ENCODE measurements around the gene VEGFC. TPM values are rescaled to one million over a fixed set of nuclear protein-coding genes. Genes with fewer than 3 reads are reported as not detected.

Gene VEGFC
- polyA plus RNA-seq, 1 of the 3 experiments (the other 2 are of a cell fraction): 81.9 TPM

DNA sequence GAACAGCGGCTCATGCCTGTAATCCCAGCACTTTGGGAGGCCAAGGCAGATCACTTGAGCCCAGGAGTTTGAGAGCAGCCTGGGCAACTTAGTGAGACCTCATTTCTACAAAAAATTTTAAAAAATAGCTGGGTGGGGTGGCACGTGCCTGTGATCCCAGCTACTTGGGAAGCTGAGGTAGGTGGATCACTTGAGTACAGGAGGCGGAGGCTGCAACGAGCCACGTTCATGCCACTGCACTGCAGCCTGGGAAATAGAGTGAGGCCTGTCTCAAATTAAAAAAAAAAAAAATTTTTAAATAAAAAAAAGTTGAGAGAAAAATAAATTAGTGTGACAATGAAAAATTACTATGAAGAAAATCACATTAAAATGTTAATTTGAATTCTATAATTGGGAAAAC is 10.5 kb downstream of the VEGFC start:
- Histone ChIP-seq H3K79me2 (ENCODE audit: insufficient read depth) (peaks cover 100% of the 10 kb centered on the region), H3K4me2 (peak overlapping the region; percentile 64), H3K36me3 (replicated peaks in 1 of 2; ENCODE audit: control insufficient read depth in 1 of 2, insufficient read depth in 2 of 2, low read length in 1 of 2) (peaks cover 0 to 43% of the 10 kb centered on the region in 2 experiments), H2AFZ (ENCODE audit: low read depth) (no peak overlapping the region), H4K20me1 (ENCODE audit: insufficient read depth) (peaks cover 82% of the 10 kb centered on the region), H3K27ac (ENCODE audit: low read depth in 2 of 2, low read length in 1 of 2) (peak overlapping the region; percentile 66 to 92; a peak in 3 of 4 replicates), H3K9me2 (no peaks in the 10 kb centered on the region), H3K4me3 (ENCODE audit: low read depth in 2 of 2, low read length in 1 of 2) (no peak overlapping the region; a peak in 1 of 4 replicates), H3K4me1 (ENCODE audit: control insufficient read depth in 1 of 2, insufficient read depth in 2 of 2, low read depth in 1 of 2, low read length in 1 of 2) (peaks cover 0 to 30% of the 10 kb centered on the region in 2 experiments; a peak in 3 of 4 replicates), H3K9ac (peak overlapping the region; percentile 34; the same call in 1 of the 2 replicates), H3K27me3 (ENCODE audit: insufficient read depth) (no peaks in the 10 kb centered on the region), H3F3A (replicated peaks; ENCODE audit: insufficient read depth) (peaks cover 82% of the 10 kb centered on the region), H3K9me3 (no peaks in the 10 kb centered on the region)
- TF ChIP-seq CHD2 (IDR thresholded peaks at IDR 0.05; ENCODE audit: low read length, partially characterized antibody): no peak
- WGBS (ENCODE audit: low lambda C conversion rate): 54% methylated on average over 5 of the region's 5 CpGs
- no peak for DNase-seq
- CTCF ChIA-PET: no interaction called here
- POLR2A ChIA-PET: no interaction called here

DNA sequence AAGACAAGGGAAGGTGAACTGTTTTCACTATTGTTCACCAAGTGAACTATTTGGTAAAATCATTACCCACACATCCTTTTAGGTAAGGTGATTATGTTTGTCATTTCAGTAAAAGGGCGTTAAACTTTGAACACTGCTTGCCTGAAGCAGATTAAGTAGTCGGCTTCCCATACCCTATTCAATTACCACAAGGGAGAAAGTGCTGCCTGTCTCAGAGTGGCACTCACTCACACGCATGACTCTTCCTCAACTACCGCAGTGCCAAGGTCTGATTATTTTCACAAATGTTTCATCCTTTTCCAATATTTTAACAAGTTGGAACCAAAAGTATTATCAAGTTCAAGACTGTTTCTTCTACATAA is 11.0 kb downstream of the VEGFC start:
- 23% methylated on average over 4 of the region's 4 CpGs for WGBS (ENCODE audit: low lambda C conversion rate)
- H3F3A ChIP-seq (replicated peaks; ENCODE audit: insufficient read depth): peaks cover 80% of the 10 kb centered on the region
- peaks cover 100% of the 10 kb centered on the region for H3K79me2 ChIP-seq (ENCODE audit: insufficient read depth)
- CTCF ChIA-PET: no interaction called here
- H3K4me3 ChIP-seq (ENCODE audit: low read depth in 2 of 2, low read length in 1 of 2): peak overlapping the region in 1 of 2 experiments; percentile 25; a peak in 3 of 4 replicates
- peak overlapping the region; percentile 34 for H3K9ac ChIP-seq
- no peaks in the 10 kb centered on the region for H3K27me3 ChIP-seq (ENCODE audit: insufficient read depth)
- POLR2A ChIA-PET: no interaction called here
- DNase-seq: no peak
- no peak overlapping the region for H2AFZ ChIP-seq (ENCODE audit: low read depth)
- TF ChIP-seq, protein P1, sequence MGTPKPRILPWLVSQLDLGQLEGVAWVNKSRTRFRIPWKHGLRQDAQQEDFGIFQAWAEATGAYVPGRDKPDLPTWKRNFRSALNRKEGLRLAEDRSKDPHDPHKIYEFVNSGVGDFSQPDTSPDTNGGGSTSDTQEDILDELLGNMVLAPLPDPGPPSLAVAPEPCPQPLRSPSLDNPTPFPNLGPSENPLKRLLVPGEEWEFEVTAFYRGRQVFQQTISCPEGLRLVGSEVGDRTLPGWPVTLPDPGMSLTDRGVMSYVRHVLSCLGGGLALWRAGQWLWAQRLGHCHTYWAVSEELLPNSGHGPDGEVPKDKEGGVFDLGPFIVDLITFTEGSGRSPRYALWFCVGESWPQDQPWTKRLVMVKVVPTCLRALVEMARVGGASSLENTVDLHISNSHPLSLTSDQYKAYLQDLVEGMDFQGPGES (IDR thresholded peaks at IDR 0.05; ENCODE audit: low read depth, low read length): no peak
- TF ChIP-seq FOXM1 (IDR thresholded peaks at IDR 0.05; ENCODE audit: low read depth) (no peak), RXRA (IDR thresholded peaks at IDR 0.05; ENCODE audit: borderline replicate concordance, low read depth) (no peak), MXI1 (IDR thresholded peaks at IDR 0.05; ENCODE audit: low read depth, low read length) (no peak), EP300 (IDR thresholded peaks at IDR 0.05; ENCODE audit: borderline replicate concordance in 1 of 2, low read depth in 1 of 2, low read length in 1 of 2) (no peak), RFX5 (IDR thresholded peaks at IDR 0.05; ENCODE audit: low read length) (no peak), FOSL2 (IDR thresholded peaks at IDR 0.05; ENCODE audit: borderline replicate concordance, low read depth) (no peak), TEAD4 (IDR thresholded peaks at IDR 0.05; ENCODE audit: borderline replicate concordance, insufficient read depth) (no peak), NFIC (IDR thresholded peaks at IDR 0.05; ENCODE audit: borderline replicate concordance) (no peak), TCF12 (IDR thresholded peaks at IDR 0.05) (no peak), MEF2A (IDR thresholded peaks at IDR 0.05; ENCODE audit: borderline replicate concordance, low read depth) (no peak), CHD2 (IDR thresholded peaks at IDR 0.05; ENCODE audit: low read length, partially characterized antibody) (no peak), TAF1 (IDR thresholded peaks at IDR 0.05; ENCODE audit: borderline replicate concordance, low read depth, low read length) (no peak), RCOR1 (IDR thresholded peaks at IDR 0.05; ENCODE audit: low read length) (no peak), ELF1 (IDR thresholded peaks at IDR 0.05) (no peak)
- TF ChIP-seq, protein P2, sequence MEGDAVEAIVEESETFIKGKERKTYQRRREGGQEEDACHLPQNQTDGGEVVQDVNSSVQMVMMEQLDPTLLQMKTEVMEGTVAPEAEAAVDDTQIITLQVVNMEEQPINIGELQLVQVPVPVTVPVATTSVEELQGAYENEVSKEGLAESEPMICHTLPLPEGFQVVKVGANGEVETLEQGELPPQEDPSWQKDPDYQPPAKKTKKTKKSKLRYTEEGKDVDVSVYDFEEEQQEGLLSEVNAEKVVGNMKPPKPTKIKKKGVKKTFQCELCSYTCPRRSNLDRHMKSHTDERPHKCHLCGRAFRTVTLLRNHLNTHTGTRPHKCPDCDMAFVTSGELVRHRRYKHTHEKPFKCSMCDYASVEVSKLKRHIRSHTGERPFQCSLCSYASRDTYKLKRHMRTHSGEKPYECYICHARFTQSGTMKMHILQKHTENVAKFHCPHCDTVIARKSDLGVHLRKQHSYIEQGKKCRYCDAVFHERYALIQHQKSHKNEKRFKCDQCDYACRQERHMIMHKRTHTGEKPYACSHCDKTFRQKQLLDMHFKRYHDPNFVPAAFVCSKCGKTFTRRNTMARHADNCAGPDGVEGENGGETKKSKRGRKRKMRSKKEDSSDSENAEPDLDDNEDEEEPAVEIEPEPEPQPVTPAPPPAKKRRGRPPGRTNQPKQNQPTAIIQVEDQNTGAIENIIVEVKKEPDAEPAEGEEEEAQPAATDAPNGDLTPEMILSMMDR (IDR thresholded peaks at IDR 0.05): no peak
- TF ChIP-seq, protein P3, sequence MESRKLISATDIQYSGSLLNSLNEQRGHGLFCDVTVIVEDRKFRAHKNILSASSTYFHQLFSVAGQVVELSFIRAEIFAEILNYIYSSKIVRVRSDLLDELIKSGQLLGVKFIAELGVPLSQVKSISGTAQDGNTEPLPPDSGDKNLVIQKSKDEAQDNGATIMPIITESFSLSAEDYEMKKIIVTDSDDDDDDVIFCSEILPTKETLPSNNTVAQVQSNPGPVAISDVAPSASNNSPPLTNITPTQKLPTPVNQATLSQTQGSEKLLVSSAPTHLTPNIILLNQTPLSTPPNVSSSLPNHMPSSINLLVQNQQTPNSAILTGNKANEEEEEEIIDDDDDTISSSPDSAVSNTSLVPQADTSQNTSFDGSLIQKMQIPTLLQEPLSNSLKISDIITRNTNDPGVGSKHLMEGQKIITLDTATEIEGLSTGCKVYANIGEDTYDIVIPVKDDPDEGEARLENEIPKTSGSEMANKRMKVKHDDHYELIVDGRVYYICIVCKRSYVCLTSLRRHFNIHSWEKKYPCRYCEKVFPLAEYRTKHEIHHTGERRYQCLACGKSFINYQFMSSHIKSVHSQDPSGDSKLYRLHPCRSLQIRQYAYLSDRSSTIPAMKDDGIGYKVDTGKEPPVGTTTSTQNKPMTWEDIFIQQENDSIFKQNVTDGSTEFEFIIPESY (IDR thresholded peaks at IDR 0.05; ENCODE audit: borderline replicate concordance, low read depth): no peak
- TF ChIP-seq, protein P4, sequence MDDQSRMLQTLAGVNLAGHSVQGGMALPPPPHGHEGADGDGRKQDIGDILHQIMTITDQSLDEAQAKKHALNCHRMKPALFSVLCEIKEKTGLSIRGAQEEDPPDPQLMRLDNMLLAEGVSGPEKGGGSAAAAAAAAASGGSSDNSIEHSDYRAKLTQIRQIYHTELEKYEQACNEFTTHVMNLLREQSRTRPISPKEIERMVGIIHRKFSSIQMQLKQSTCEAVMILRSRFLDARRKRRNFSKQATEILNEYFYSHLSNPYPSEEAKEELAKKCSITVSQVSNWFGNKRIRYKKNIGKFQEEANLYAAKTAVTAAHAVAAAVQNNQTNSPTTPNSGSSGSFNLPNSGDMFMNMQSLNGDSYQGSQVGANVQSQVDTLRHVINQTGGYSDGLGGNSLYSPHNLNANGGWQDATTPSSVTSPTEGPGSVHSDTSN (IDR thresholded peaks at IDR 0.05): no peak
- TF ChIP-seq, protein P5, sequence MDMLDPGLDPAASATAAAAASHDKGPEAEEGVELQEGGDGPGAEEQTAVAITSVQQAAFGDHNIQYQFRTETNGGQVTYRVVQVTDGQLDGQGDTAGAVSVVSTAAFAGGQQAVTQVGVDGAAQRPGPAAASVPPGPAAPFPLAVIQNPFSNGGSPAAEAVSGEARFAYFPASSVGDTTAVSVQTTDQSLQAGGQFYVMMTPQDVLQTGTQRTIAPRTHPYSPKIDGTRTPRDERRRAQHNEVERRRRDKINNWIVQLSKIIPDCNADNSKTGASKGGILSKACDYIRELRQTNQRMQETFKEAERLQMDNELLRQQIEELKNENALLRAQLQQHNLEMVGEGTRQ (IDR thresholded peaks at IDR 0.05; ENCODE audit: borderline replicate concordance, low read depth, low read length): no peak
- H4K20me1 ChIP-seq (ENCODE audit: insufficient read depth): peaks cover 81% of the 10 kb centered on the region
- H3K9me3 ChIP-seq: no peaks in the 10 kb centered on the region
- H3K27ac ChIP-seq (ENCODE audit: low read depth in 2 of 2, low read length in 1 of 2): peak overlapping the region; percentile 66 to 92
- no peaks in the 10 kb centered on the region for H3K9me2 ChIP-seq
- H3K36me3 ChIP-seq (replicated peaks in 1 of 2; ENCODE audit: control insufficient read depth in 1 of 2, insufficient read depth in 2 of 2, low read length in 1 of 2): peaks cover 0 to 39% of the 10 kb centered on the region in 2 experiments
- peak overlapping the region; percentile 64 for H3K4me2 ChIP-seq
- peaks cover 0 to 30% of the 10 kb centered on the region in 2 experiments; a peak in 3 of 4 replicates for H3K4me1 ChIP-seq (ENCODE audit: control insufficient read depth in 1 of 2, insufficient read depth in 2 of 2, low read depth in 1 of 2, low read length in 1 of 2)

All from SK-N-SH (cell line).